Measurements from ENCODE around the gene PIGL. TPM values are rescaled to one million over a fixed set of nuclear protein-coding genes. Genes with fewer than 3 reads are reported as not detected.

Gene PIGL
- polyA plus RNA-seq = 57.3 and 71.8 TPM in 2 replicates

GRCh38 chr17:16217002-16217635 lies at the start of gene PIGL:
TSS of gene PIGL (plus strand) at chr17:16217210. CDS start at chr17:16217227, 17 bp downstream.

DNA sequence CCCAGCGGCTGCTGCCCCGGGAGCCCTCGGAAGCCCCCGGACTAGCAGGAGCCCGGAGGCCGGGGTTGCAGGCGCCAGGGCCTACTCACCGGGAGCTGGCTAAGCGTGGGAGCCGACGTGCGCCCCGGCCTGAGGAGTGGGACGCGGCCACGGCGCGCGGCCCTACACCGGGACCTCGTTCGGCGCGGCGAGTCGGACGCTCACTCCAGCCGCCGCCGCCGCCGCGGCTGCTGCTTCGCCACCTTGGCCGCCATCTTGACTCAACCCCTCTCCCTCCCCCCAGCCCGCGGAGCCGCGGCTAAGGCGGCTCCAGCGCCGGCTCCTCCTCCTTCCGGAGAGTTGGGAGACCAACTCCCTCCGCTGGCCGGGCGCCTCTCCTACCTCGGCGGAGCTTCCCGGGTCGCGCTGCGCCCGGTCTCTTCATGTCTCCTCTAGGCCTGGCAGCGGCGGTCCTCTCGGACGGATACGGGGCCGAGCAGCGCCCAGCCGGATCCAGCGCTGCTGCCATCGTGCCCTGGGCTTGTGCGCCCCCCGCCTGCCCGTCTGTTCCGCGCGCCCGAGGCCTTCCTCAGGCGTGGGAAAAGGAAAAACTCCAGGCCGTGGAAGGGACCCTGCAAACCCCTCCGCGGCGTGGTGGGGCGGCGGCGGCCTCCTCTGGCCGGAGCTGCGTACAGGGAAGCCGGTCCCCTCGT lies 1.6 kb upstream of the PIGL start, which contains the start of gene NCOR1:
Gene NCOR1 (minus strand): TSS at position 262 of the 692 bp plus-strand sequence. CDS start 20,965 bp downstream, outside the sequence.

GRCh38 chr17:16353317-16354174 lies 136.5 kb downstream of the PIGL start, which contains the start of gene CENPV:
TSS of gene CENPV (minus strand) at chr17:16353469. CDS start at chr17:16353436, 33 bp downstream.

Other genes with a start within 250 kb of the PIGL start
- gene ZSWIM7, start 217.5 kb upstream of the PIGL start, polyA plus RNA-seq = 38.5 and 40.4 TPM in 2 replicates
- gene TTC19, start 217.4 kb upstream of the PIGL start, polyA plus RNA-seq = 64.5 and 76.4 TPM in 2 replicates
- gene NCOR1, start 1.7 kb upstream of the PIGL start, polyA plus RNA-seq = 39.0 and 50.6 TPM in 2 replicates
- gene CENPV, start 136.3 kb downstream of the PIGL start, polyA plus RNA-seq = 11.2 and 12.0 TPM in 2 replicates
- gene UBB, start 163.9 kb downstream of the PIGL start, polyA plus RNA-seq = 4,196 and 5,286 TPM in 2 replicates
- gene TRPV2, start 198.4 kb downstream of the PIGL start, polyA plus RNA-seq = 2.7 TPM in 1 of 2 replicates, not detected in the other

Measured in Purkinje cell (primary cell).